Hematopoietic multipotent progenitor cell treated with erythropoietin and hydrocortisone succinate and interleukin-3 and kit ligand, for 8 days (in vitro differentiated cells): ENCODE measurements around the gene NEGR1.

ENCODE experiments used
- DNase-seq: peaks from one replicate; pipeline ENCODE4 v3.0.0-alpha.2; 2015

The NEGR1 gene

DNA sequence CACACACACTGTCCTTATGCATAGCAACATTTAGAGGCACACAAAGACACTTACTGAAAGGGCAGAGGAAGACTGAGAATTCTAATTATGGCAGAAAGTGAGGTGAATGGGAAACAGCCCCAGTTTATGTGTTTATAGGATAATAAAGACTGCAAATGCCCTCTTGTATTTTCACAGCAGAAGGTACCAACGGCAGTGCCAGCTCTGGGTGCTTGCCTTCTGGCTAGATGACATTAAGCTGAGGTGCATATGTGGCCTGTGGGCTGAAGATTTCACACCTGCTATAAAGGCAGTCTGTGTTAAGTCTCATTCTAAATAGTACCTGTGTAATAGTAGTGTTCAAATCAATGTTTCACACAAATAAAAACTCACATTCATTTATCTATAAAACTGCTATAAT lies 854.3 kb downstream of the NEGR1 start:
- no peak for DNase-seq

DNA sequence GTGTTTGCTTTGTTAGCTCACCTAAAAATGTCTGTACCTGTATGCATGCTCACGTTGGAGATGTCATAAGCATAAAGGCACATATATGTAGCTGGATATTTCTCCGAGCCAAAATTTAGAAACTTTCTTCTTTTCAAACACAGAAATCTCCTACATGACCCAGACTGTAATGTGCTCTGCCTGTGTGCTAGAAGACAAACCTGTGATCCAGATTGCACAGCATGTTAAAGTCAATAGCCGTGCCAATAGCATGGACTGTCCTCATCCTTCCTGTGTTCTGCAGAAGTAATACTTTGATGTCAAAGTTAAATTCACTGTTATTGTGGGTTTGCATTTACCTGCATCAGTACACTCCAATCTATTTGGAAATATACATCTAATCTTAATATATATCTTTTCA lies 855.3 kb downstream of the NEGR1 start:
- no peak for DNase-seq

DNA sequence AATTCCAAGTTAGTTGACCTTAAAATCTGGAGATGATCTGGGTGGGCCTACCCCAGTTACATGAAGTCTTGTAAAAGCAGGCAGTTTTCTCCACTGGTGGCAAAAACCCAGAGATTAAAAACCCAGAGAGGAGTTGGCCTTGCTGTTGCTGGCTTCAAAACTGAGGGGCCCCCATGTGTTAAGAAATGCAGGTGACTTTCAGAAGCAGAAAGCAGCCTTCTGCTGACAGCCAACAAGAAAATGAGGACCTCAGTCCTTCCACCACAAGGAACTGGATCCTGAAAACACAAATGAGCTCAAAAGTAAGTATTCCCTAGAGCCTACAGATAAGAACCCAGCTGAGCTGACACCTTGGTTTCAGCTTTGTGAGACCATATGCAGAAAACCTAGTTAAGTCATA lies 857.8 kb downstream of the NEGR1 start:
- no peak for DNase-seq

GRCh38 chr1:71422221-71422620 lies 860.1 kb downstream of the NEGR1 start:
- DNase-seq, result no peak

DNA sequence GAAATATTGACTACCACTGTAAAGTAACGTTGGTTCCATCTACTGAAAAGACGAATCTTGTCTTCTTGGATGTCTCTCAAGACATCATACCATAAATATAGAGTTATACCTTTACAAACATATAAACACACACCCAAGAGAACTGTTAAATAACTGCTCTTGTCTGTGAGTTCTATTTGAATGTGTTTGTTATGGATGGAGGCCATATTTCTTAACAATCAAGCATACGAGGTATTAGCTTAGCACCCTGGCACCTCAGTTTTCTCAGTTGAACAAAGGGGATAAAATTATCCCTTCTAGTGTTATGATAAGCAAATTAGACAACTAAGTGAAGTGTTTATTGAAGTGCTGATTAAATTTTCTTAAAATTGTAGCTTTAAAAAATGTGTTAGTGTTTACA lies 864.9 kb downstream of the NEGR1 start:
- DNase-seq, result no peak

- DNase-seq, result no peak
Observed at GRCh38 chr1:71414179-71414578, 868.2 kb downstream of the NEGR1 start.

DNA sequence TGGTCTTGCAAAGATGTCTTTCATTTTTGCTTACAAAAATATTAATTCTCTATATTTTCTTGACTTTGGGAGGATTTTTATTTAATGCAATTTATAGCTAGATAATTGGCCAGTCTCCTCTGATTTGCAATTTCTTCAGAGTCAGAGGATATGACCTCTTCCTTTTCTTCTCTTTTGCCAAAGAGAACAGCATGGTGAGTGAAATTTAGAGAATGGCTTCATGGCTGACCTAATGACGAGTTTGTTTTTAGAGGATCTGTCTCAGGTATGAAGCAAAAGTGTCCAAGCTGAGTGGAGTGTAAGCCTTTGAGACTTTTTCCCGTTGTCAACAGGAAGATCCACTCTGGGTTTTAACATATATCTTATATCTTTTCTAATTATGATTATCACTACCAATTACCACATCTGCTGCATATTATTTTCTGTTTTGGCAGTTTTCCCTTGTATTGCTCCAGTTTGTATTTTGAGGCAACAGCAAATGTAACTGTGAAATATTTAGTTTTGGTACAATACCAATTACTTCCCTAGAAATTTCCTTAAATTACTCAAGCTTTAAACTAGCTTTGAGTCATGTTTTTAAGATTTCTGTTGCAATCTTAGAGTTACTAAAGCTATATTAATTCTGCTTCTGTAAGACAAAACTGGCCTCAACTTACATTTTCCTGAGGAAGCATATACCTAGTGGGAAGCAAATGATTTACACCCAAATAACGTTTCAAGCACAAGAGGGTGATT lies 868.7 kb downstream of the NEGR1 start:
- DNase-seq, result no peak

DNA sequence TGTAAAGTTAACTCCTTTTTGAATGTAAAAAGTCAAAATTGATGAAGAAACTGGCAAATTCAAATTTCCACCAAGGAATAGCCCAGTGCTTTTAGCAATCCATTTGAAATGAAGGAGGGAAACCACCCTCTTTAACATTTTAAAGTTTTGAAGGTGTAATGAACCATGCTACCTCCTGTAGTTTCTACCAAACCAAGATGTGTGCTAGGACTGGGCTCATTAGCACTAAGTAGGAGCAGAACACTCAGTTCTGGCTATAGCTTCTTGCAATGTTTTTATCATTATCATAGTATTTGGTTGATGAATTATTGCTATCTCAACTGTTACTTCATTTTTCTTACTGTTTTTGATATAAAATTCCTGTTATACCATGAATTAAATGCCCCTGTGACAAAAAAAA lies 882.3 kb downstream of the NEGR1 start:
- no peak for DNase-seq

DNA sequence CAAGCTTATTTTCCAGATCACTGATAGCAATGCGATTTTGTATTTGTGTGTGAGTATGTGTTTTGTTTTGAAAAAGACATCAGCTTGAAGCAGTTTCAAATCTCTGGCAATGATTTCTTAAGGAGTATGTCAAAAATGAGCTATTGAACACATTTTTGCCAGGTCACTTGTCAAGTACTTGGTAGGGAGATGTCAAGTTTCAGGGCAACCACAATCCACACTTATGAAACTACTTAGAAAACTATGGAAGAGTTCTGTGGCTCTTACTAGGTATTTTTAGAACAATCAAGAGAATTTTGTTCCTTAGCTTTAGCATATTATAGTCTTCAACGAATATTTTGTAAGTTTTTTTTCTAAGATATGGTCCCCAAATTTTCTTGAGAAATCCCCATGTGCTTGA lies 882.7 kb downstream of the NEGR1 start:
- DNase-seq, result no peak

DNA sequence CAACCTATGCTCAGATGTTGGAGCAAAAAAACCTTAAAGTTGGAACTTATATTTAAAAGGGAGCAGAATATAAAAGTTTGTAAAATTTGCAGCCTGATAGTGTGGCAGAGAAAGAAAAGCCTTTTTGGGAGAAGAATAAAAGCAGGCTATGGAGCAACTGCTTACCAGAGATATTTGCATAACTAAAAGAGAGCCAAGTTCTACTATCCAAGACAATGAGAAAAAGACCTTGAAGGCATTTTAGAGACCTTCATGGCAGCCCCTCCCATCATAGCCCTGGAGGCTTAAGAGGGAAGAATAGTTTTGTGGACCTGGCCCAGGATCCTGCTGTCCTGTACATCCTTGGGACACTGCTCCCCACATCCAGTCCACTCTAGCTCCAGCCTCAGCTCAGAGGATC lies 889.0 kb downstream of the NEGR1 start:
- DNase-seq, result no peak

GRCh38 chr1:71390518-71390917 lies 891.8 kb downstream of the NEGR1 start:
- no peak for DNase-seq

- no peak for DNase-seq
Observed at GRCh38 chr1:71377886-71378285, 904.5 kb downstream of the NEGR1 start.

GRCh38 chr1:71372496-71372895 lies 909.8 kb downstream of the NEGR1 start:
- no peak for DNase-seq

GRCh38 chr1:71371581-71371980 lies 910.8 kb downstream of the NEGR1 start:
- no peak for DNase-seq

- no peak for DNase-seq
Observed at GRCh38 chr1:71364236-71364635, 918.1 kb downstream of the NEGR1 start.

GRCh38 chr1:71362691-71363090 lies 919.6 kb downstream of the NEGR1 start:
- DNase-seq, result no peak

- no peak for DNase-seq
Observed at GRCh38 chr1:71362076-71362475, 920.3 kb downstream of the NEGR1 start.

DNA sequence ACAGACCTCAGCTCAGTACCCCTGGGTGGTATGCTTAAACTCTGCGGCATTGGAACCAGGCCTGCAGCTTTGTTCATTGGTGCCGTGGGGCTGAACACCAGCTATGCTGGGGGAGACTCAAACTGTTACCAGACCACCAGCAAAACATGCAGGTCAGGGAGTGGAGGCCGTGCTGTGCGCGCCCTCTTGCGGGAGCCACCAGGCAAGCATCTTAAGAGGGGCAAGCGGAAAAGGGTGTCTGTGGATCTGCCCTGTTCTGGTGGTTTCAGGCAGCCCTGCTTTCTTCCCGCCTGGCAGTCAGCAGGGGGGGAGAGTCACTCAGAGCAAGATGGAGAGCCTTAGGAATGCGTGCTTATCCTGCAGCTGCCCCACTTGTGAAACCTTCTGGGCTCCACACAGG lies 924.6 kb downstream of the NEGR1 start:
- DNase-seq, result no peak

DNA sequence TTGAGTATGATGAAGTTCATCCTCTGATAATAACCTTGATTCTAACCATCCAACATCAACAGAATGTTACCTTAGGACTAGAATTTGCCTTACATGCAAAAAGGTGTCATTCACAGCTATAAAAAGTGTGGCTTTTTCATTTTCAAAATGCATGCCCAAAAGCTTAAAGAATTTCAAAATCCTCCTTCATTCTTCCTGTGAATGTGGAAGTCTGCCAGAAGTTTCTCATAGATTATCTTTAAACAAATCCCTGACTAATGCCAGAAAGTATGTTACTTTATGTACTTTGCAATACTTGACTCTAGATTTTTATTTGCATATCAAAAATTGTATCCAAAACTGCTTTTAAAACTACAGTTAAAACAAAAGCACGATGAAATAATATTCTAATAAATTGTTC lies 930.9 kb downstream of the NEGR1 start:
- no peak for DNase-seq

DNA sequence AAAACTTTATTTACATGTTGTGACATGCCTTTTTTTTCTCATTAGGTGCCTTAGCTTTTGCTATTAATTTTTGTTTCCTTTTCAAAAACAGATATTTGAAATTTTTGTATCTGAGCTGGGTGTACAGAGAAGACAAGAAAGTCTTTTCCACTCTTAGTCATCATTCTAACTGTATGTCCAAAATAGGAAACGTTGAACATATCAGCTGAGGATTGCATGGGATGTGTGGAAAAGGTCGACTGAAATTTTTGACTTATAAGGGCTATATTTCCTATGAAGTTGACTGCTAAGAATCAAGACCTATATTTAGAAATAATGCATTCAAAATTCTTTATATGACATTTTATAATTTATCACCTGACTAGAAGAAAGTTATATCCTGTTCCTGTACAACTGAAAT lies 931.5 kb downstream of the NEGR1 start:
- no peak for DNase-seq

DNA sequence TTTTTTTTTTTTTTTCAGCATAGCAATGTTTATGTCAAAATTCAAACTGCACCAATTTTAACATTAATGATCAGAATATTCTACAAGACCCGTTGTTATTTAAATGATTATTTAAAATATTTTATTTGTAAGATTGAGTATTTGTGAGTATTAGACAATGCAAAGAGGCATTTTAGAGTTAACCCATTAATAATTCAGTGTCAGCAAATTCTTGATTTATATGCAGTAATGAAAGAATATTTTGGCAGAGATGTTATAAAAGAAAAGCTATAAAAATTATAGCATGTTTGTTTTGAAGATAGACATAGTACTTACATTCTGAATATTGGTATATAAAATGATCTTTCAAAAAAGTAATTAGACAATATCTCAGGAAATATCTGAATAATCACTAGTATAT lies 932.0 kb downstream of the NEGR1 start:
- DNase-seq, result no peak
